H1 (cell line): Measurements from ENCODE around the gene AIDA. TPM values are rescaled to one million over a fixed set of nuclear protein-coding genes. Genes with fewer than 3 reads are reported as not detected.

ENCODE experiments used
- BRCA1 ChIP-seq: IDR thresholded peaks from 2 replicates; pipeline ENCODE4 v1.6.1; 2012; ENCODE audit warnings: low read depth, low read length, improper control_type of control experiment
- E2F6 ChIP-seq: IDR thresholded peaks from 2 replicates; pipeline ENCODE4 v1.6.1; 2012; ENCODE audit warnings: inconsistent platforms
- EZH2 ChIP-seq: fragments of 200-600 bp; sonication (generic); IDR thresholded peaks from 2 replicates; pipeline ENCODE4 v1.7.1; 2012; ENCODE audit warnings: low read depth, mild to moderate bottlenecking, moderate library complexity, low read length, inconsistent platforms; ENCODE audit not compliant: severe bottlenecking
- MAX ChIP-seq: IDR thresholded peaks from 2 replicates; pipeline ENCODE4 v1.6.1; 2012; ENCODE audit warnings: inconsistent platforms
- POU5F1 ChIP-seq: IDR thresholded peaks from 2 replicates; pipeline ENCODE4 v1.6.1; 2011; ENCODE audit warnings: low read depth, mild to moderate bottlenecking, low read length, moderate library complexity
- RNF2 ChIP-seq: fragments of 200-900, 300-1000 bp; sonication (generic); IDR thresholded peaks from 2 replicates; pipeline ENCODE4 v1.7.1; 2016; ENCODE audit warnings: borderline replicate concordance, low read depth, mild to moderate bottlenecking, antibody characterized with exemption, low read length; ENCODE audit not compliant: poor library complexity, severe bottlenecking; ENCODE audit errors: missing control alignments
- TCF12 ChIP-seq: IDR thresholded peaks from 2 replicates; pipeline ENCODE4 v1.6.1; 2011; ENCODE audit warnings: low read depth, mild to moderate bottlenecking, low read length
- polyA plus RNA-seq, 7 experiments: library from polyadenylated mRNA; depleted of rRNA in 3 of 7; stranded (reverse) in 5 of 7; unstranded in 2 of 7; fragments of >200 nt in 5 of 7; fragments of 200-250 nt in 2 of 7; gene quantifications; 1 replicate in 5 of 7; 2 replicates in 1 of 7; 4 replicates in 1 of 7; pipeline versions ENCODE4 v1.2.1 to v1.2.3, GENCODE V29; 2011 to 2013; ENCODE audit warnings: missing spikeins in 2 of 7, mixed read lengths in 2 of 7
- total RNA-seq: library from RNA; stranded (reverse); fragmentation: NEBNext Ultra II Directional; extraction: Animal tissue kit (Norgen Biotek cat#: 25700); gene quantifications from 2 replicates; pipeline ENCODE4 v1.2.1, GENCODE V29; 2021

Gene AIDA
- total and polyA plus RNA-seq, 2 of the 8 experiments (the other 6 are each of a cell fraction or from before 2014, with no cell fraction given): 52.5 to 103 TPM

GRCh38 chr1:222750651-222751050 is 38.4 kb upstream of the AIDA start (continued):
- TF ChIP-seq RNF2 (no peak), MAX (no peak), E2F6 (no peak), POU5F1 (no peak), BRCA1 (no peak), TCF12 (no peak), EZH2 (no peak)
